ENCODE data around the gene TMEM59L. TPM values are rescaled to one million over a fixed set of nuclear protein-coding genes. Genes with fewer than 3 reads are reported as not detected.

The TMEM59L gene
- total RNA-seq, 1 donor from 2014 or later, result 0.40 TPM

- no peak for DNase-seq (ENCODE audit: low read depth)
Measured at GRCh38 chr19:18608805-18609716, 3.6 kb upstream of the TMEM59L start.

- no peak for DNase-seq (ENCODE audit: low read depth)
Measured at GRCh38 chr19:18609717-18610051, 3.0 kb upstream of the TMEM59L start.

- no peak for DNase-seq (ENCODE audit: low read depth)
Measured at GRCh38 chr19:18610245-18610555, 2.5 kb upstream of the TMEM59L start.

- DNase-seq (ENCODE audit: low read depth), result no peak
Measured at GRCh38 chr19:18610556-18611326, 1.9 kb upstream of the TMEM59L start.

GRCh38 chr19:18611327-18612050 is 1.2 kb upstream of the TMEM59L start:
- DNase-seq (ENCODE audit: low read depth), result no peak

GRCh38 chr19:18612051-18612771 is 459 bp upstream of the TMEM59L start:
- no peak for DNase-seq (ENCODE audit: low read depth)

GRCh38 chr19:18613589-18614234 is 1.0 kb downstream of the TMEM59L start:
- no peak for DNase-seq (ENCODE audit: low read depth)

- DNase-seq (ENCODE audit: low read depth), result no peak
Measured at GRCh38 chr19:18616023-18616422, 3.4 kb downstream of the TMEM59L start.

GRCh38 chr19:18617562-18617961 is 4.9 kb downstream of the TMEM59L start:
- no peak for DNase-seq (ENCODE audit: low read depth)

GRCh38 chr19:18618236-18618635 is 5.6 kb downstream of the TMEM59L start:
- DNase-seq (ENCODE audit: low read depth), result no peak

GRCh38 chr19:18620311-18620710 is 7.6 kb downstream of the TMEM59L start:
- no peak for DNase-seq (ENCODE audit: low read depth)

GRCh38 chr19:18620902-18621301 is 8.2 kb downstream of the TMEM59L start:
- no peak for DNase-seq (ENCODE audit: low read depth)

- DNase-seq (ENCODE audit: low read depth), result no peak
Measured at GRCh38 chr19:18626906-18627305, 14.2 kb downstream of the TMEM59L start.

GRCh38 chr19:18629166-18630088 is 16.8 kb downstream of the TMEM59L start:
- no peak for DNase-seq (ENCODE audit: low read depth)

- DNase-seq (ENCODE audit: low read depth), result no peak
Measured at GRCh38 chr19:18633321-18633720, 20.7 kb downstream of the TMEM59L start.

GRCh38 chr19:18634612-18635297 is 22.1 kb downstream of the TMEM59L start:
- DNase-seq (ENCODE audit: low read depth), result no peak

GRCh38 chr19:18635831-18636182 is 23.1 kb downstream of the TMEM59L start:
- DNase-seq (ENCODE audit: low read depth), result no peak

GRCh38 chr19:18636183-18636968 is 23.7 kb downstream of the TMEM59L start:
- DNase-seq (ENCODE audit: low read depth), result peak; percentile 89

All from renal cortical epithelial cell (primary cell).